AG10803 (cell line): ENCODE measurements around the gene SS18.

Experiments
- DNase-seq: peaks from one replicate; pipeline ENCODE4 v3.0.0; 2010; ENCODE audit warnings: low read depth
- H3K4me3 ChIP-seq: 2 replicates; pipeline ENCODE4 v1.5.1; 2011; ENCODE audit warnings: mild to moderate bottlenecking, low read length, control low read depth
- CTCF ChIP-seq: conservative IDR thresholded peaks from 2 replicates; pipeline ENCODE4 v1.5.1; 2011; ENCODE audit warnings: mild to moderate bottlenecking, low read length, control low read depth, inconsistent platforms

The SS18 gene

DNA sequence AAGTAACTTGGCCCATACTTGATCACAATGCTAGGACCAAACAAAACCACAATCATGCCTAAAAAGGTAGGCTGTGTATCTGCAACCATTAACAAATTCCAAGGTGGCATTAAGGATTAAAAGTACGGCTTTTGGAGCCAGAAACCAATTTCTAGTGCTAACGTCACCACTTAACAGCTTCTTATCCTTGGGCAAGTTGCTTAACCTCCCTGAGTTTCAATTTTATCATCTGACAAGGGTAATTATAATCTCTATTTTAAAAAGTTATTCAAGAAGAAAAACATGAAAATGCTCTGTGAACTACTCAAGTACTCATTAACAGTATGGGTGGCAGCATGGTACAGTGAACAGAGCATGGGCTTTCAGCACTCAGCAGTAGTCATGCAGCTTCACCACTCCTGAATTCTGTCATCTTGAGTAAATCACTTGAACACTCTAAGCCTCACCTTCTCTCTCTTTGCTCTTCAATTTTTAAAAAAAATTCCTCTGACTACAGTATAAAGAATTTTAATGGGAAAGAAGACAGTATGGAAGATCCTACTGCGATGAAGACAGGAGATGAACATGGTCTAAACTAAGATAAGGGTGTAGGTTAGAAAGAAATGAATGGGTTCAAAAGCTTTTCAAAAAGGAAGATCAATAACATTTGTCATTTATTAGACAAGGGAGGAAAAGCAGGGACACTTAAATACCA, 69.2 kb downstream of the SS18 start:
- no peak for TF ChIP-seq CTCF
- no peak for DNase-seq

GRCh38 chr18:26017929-26018328, 72.5 kb downstream of the SS18 start:
- no peak overlapping the region for H3K4me3 ChIP-seq
- no peak for TF ChIP-seq CTCF
- DNase-seq: no peak

More for the DNA sequence above, 69.2 kb downstream of the SS18 start:
- H3K4me3 ChIP-seq: no peak overlapping the region

- TF ChIP-seq CTCF: no peak
- no peak for DNase-seq
- H3K4me3 ChIP-seq: no peak overlapping the region
These were observed 76.0 kb downstream of the SS18 start for GRCh38 chr18:26014462-26014861.

DNA sequence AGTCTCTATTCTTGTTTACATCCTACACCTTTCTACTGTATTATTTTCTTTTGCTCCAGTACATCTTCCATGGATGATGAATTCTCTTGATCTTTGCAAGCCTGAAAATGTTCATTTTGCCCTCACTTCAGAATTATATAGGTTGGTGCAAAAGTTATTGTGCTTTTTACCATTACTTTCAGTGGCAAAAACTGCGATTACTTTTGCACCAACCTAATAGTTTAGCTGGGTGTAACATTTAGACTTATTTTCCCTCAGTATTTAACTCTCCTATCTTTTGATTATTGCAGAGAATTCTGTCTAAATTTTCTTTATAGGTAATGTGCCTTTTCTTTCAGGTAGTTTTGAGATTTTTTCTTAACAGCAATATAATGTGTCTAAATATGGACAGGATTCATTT, 81.8 kb downstream of the SS18 start:
- no peak overlapping the region for H3K4me3 ChIP-seq
- no peak for DNase-seq
- no peak for TF ChIP-seq CTCF

- no peak for DNase-seq
- H3K4me3 ChIP-seq: no peak overlapping the region
- no peak for TF ChIP-seq CTCF
These were observed 82.3 kb downstream of the SS18 start for GRCh38 chr18:26008096-26008495.

DNA sequence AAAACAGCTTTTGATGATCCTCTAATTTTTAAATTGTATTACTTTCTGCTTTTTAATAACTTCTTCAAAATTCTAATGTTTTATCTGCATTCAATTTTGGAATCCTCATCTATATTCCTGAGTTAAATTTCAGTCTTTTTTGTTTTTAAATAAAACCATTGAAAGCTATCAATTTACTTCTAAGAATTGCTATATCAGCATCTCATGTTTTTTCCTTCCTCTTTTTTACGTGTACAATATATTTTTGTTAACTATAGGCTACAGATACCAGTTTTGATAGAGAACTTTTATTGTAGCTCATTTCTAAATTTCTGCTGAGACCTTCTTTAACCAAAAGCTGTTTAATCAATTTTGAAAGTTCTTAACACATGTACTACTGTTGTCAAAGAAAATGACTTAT, 84.5 kb downstream of the SS18 start:
- no peak for TF ChIP-seq CTCF
- H3K4me3 ChIP-seq: no peak overlapping the region
- no peak for DNase-seq

DNA sequence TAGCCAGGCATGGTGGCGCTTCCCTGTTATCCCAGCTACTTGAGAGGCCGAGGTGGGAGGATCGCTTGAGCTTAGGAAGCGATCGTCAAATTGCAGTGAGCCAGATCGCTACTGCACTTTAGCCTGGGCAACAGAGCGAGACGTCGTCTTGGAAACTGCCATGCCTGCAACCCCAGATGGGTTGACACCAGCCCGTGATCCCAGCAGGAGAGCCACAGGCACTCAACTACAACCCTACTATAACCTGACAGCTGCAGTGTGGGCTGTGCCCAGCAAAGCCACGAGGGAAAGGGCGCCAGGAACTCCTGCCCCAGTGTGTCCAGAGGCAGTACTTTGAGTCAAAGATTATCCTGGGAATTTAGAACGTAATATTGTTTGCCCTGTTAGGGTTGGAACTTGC, 85.6 kb downstream of the SS18 start:
- no peak for DNase-seq
- no peak for TF ChIP-seq CTCF

More for the DNA sequence above, 85.6 kb downstream of the SS18 start:
- H3K4me3 ChIP-seq: no peak overlapping the region
